Lower lobe of right lung (tissue), 2 donors: Measurements from ENCODE around the gene BACH2. TPM values are rescaled to one million over a fixed set of nuclear protein-coding genes. Genes with fewer than 3 reads are reported as not detected.
A peak's percentile ranks its signal among the peaks of the same experiment; 100 is the strongest.

ENCODE experiments used
- ATAC-seq, 2 donors: fragments of 200-7000 bp; cut with Tn5 transposase; one replicate each; pipeline ENCODE4 v1.9.1; 2020 to 2022; ENCODE audit warnings: mild to moderate bottlenecking in 2 of 2, moderate library complexity in 2 of 2
- DNase-seq: peaks from one replicate; pipeline ENCODE4 v3.0.0-alpha.2; 2020
- H3K27ac ChIP-seq: fragments of 200-600 bp; one replicate; pipeline ENCODE4 v1.8.0; 2022
- H3K27me3 ChIP-seq: fragments of 200-600 bp; one replicate; pipeline ENCODE4 v1.8.0; 2022; ENCODE audit warnings: low read depth
- H3K36me3 ChIP-seq: fragments of 200-600 bp; one replicate; pipeline ENCODE4 v1.8.0; 2022; ENCODE audit warnings: mild to moderate bottlenecking
- H3K4me1 ChIP-seq: fragments of 200-600 bp; one replicate; pipeline ENCODE4 v1.8.0; 2022
- H3K4me3 ChIP-seq: fragments of 200-600 bp; one replicate; pipeline ENCODE4 v1.8.0; 2022; ENCODE audit warnings: mild to moderate bottlenecking
- H3K9me3 ChIP-seq: fragments of 200-600 bp; one replicate; pipeline ENCODE4 v1.8.0; 2022
- intact Hi-C: fragments of 100-400 bp; cut with DNase I; formaldehyde crosslinking; loops from one replicate; pipeline ENCODE4 v1.11.0; 2022
- total RNA-seq: library from RNA; stranded (reverse); fragmentation: NEBNext Ultra II Directional; extraction: Animal tissue kit (Norgen Biotek cat#: 25700); gene quantifications from one replicate; pipeline ENCODE4 v1.2.1, GENCODE V29; 2021
- TF ChIP-seq, protein P1 (sequence below): fragments of 200-600 bp; IDR thresholded peaks from one replicate; pipeline ENCODE4 v1.8.0; 2022; ENCODE audit warnings: antibody characterized with exemption, mild to moderate bottlenecking
- donor health status: DM: no; HTN: yes; CAD: no; lungs with severe emphysema.

The BACH2 gene
- total RNA-seq, 1 donor from 2014 or later, result 6.3 TPM

DNA sequence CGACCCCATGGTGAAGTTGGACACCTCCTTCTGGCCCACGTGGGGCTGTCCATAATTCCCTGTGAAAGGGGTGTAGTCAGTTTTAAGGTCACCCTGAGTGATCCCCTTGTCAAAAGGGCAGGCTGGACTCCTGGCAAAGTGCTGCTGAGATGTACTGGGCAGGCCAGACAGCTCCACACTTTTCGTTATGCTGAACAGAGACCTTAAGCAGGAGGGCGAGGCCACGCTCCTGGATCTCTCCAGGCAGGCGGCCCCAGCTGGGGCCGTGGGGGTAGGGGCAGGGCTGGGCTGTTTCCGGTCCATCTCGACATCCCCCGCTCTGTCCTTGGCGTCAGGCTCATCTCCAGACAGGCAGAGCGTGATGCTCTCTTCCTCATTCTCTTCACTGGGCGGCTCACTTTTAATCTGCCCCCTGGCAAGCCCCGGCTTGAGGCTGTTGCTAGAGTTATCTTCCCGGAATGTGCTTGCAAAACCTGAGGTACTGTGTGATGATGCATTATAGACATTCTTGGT, 345.7 kb downstream of the BACH2 start:
- H3K27me3 ChIP-seq, result no peaks in the 10 kb centered on the region
- H3K36me3 ChIP-seq, result no peaks in the 10 kb centered on the region
- H3K4me1 ChIP-seq, result no peaks in the 10 kb centered on the region
- H3K27ac ChIP-seq, result no peak overlapping the region
- ATAC-seq (peak; percentile 20 to 41), DNase-seq (no peak)
- H3K9me3 ChIP-seq, result no peaks in the 10 kb centered on the region
- TF ChIP-seq, protein P1, sequence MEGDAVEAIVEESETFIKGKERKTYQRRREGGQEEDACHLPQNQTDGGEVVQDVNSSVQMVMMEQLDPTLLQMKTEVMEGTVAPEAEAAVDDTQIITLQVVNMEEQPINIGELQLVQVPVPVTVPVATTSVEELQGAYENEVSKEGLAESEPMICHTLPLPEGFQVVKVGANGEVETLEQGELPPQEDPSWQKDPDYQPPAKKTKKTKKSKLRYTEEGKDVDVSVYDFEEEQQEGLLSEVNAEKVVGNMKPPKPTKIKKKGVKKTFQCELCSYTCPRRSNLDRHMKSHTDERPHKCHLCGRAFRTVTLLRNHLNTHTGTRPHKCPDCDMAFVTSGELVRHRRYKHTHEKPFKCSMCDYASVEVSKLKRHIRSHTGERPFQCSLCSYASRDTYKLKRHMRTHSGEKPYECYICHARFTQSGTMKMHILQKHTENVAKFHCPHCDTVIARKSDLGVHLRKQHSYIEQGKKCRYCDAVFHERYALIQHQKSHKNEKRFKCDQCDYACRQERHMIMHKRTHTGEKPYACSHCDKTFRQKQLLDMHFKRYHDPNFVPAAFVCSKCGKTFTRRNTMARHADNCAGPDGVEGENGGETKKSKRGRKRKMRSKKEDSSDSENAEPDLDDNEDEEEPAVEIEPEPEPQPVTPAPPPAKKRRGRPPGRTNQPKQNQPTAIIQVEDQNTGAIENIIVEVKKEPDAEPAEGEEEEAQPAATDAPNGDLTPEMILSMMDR, result no peak
- no peak overlapping the region for H3K4me3 ChIP-seq
- intact Hi-C loops, result no loop called here

DNA sequence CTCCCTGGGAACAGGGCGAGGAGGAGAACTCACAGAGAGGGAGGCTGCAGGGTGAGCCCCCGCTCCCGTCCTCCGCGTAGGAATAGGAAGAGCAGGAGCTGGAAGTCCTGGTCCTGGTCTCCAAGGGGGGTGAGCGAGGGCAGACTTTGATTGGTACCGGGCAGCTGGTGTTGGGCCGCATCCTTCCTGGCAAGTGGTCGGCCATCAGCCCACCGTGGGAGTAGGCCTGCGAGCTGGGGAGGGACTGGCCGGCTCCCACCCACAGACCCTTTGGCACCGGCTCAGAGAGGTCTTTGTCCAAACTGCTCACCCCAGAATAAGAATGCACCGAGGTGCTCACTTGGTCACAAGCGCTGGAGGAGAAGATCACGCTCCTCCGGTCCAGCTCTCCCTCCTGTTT, 346.2 kb downstream of the BACH2 start:
- ATAC-seq, result no peak
- no peaks in the 10 kb centered on the region for H3K27me3 ChIP-seq

DNA sequence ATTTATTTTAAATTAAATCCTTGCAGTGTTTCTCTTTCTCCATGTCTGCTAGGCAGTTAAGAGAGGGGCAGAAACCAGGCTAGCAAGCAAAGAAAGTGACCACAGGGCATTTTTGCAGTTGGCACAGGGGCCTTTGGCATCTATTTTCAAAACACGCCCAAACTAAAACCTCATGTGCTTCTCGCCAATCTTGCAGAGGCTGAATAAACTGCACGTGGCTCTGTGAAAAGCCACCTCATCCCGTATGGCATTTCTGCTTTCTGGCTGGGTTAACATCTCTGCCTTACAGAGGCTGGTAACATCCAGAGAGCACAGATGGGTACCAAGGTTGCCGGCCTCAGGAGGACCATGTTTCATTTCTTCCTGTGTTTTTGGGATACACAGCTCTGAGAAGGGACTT, 347.8 kb downstream of the BACH2 start:
- intact Hi-C loops, result loop anchor here (10.0 kb wide), 2 partner anchors 446 to 526 kb away; no protein-coding TSS in a partner anchor
- H3K4me1 ChIP-seq, result no peaks in the 10 kb centered on the region
- H3K27ac ChIP-seq, result no peak overlapping the region
- no peak overlapping the region for H3K4me3 ChIP-seq
- TF ChIP-seq, protein P1, result no peak
- H3K36me3 ChIP-seq, result no peaks in the 10 kb centered on the region
- DNase-seq, result no peak
- H3K27me3 ChIP-seq, result no peaks in the 10 kb centered on the region
- ATAC-seq, result no peak
- H3K9me3 ChIP-seq, result no peaks in the 10 kb centered on the region

More for the DNA sequence above, 346.2 kb downstream of the BACH2 start:
- DNase-seq, result no peak
- Histone ChIP-seq H3K27ac (no peak overlapping the region), H3K36me3 (no peaks in the 10 kb centered on the region), H3K4me1 (no peaks in the 10 kb centered on the region), H3K4me3 (no peak overlapping the region), H3K9me3 (no peaks in the 10 kb centered on the region)
- intact Hi-C loops, result no loop called here
- TF ChIP-seq, protein P1, result no peak

DNA sequence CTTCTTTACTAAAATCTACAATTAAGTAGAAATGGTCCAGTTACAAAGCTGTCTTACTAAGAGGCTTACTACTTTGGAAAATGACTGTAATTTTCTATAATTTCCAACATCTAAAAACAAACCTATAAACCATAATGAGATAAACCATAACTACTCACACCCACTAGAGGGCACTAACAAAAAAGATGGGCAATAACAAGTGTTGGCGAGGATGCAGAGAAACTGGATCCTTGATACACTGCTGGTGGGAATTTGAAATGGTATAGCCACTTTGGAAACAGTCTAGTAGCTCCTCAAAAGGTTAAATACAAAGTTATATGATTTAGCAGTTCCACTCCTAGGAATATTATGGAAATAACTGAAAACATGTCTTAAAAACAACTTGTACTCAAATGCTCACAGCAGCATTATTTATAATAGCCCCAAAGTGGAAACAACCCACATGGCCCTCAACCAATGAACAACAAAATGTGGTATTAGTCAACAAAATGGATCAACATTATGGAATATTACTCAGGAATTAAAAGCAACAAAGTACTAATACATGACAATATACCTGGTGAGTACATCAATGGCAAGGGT, 351.7 kb downstream of the BACH2 start:
- intact Hi-C loops, result loop anchor here (10.0 kb wide), 2 partner anchors 450 to 530 kb away; no protein-coding TSS in a partner anchor
- ATAC-seq (no peak), DNase-seq (no peak)
- H3K27ac ChIP-seq, result no peak overlapping the region
- H3K9me3 ChIP-seq, result no peaks in the 10 kb centered on the region
- H3K36me3 ChIP-seq, result no peaks in the 10 kb centered on the region
- no peak overlapping the region for H3K4me3 ChIP-seq
- H3K27me3 ChIP-seq, result no peaks in the 10 kb centered on the region
- H3K4me1 ChIP-seq, result peaks cover 13% of the 10 kb centered on the region
- TF ChIP-seq, protein P1, result peak; percentile 36

DNA sequence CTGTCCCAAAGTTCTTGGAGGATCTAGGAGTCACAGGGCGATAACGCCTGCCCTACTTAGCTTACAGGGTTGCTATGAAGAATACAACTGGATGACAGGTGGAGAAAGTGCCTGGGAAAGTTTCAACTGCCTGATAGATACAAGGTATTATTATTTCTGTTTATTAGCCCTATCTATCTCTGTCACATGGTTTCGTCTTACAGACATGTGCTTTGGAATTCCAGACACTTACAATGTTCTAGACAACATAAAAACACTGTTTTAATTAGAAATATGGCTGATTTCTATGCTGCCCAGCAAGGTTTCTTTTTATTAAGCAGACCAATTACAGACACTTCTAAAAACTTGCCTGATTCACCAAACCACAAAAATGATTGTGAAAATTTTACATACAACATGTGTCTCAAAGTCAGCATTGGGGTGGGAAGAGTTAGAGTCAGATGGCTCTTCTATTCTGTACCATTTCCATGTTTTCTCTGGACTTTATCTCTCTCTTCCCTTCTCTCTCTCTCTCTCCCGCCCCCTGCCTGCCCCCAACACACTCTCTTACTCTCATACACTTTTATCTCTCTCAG, 352.4 kb downstream of the BACH2 start:
- Histone ChIP-seq H3K27me3 (no peaks in the 10 kb centered on the region), H3K4me3 (no peak overlapping the region), H3K36me3 (no peaks in the 10 kb centered on the region), H3K4me1 (peaks cover 13% of the 10 kb centered on the region), H3K27ac (no peak overlapping the region), H3K9me3 (no peaks in the 10 kb centered on the region)
- intact Hi-C loops, result loop anchor here (10.0 kb wide), 2 partner anchors 451 to 531 kb away; no protein-coding TSS in a partner anchor
- no peak for ATAC-seq
- no peak for DNase-seq
- TF ChIP-seq, protein P1, result no peak
